GM19023 (cell line): ENCODE data around the gene BRSK1.

ENCODE experiments used
- ATAC-seq: cut with Tn5 transposase; IDR thresholded peaks from one replicate; pipeline ENCODE4 v1.9.1; 2021; ENCODE audit warnings: mild to moderate bottlenecking, moderate library complexity; ENCODE audit not compliant: unreplicated experiment

The BRSK1 gene

DNA sequence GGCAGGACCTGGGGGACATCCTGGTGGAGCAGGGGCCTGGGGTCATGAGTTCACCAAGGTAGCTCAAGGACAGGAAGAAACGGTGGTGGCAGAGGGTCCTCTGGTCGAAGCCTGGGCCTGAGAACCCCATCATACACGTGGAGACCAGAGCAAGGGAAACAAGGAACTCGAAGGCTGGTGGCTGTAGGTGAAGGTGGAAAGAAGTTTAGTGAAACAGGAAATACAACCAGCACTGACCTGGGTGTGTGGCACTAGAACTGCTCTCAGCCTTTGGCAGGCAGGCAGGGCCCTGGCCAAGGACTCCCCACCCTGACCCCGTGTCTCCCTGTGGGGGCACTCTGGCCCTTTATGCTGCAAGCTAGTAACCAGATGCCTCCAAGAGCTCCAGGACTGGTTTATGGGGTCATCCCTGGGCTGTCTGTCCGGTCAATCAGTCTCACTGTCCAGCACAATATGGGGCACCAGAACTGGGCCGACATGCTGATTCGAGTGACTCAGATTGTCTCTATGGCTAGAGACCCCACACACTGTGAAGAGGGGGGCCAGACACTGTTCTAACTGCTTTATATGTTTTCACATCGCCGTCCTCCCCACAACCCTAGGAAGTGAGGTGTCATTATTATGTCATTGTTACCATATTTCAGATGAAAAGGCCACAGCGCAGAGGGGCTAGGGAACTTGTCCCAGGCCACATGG, 67.0 kb downstream of the BRSK1 start:
- no peak for ATAC-seq

DNA sequence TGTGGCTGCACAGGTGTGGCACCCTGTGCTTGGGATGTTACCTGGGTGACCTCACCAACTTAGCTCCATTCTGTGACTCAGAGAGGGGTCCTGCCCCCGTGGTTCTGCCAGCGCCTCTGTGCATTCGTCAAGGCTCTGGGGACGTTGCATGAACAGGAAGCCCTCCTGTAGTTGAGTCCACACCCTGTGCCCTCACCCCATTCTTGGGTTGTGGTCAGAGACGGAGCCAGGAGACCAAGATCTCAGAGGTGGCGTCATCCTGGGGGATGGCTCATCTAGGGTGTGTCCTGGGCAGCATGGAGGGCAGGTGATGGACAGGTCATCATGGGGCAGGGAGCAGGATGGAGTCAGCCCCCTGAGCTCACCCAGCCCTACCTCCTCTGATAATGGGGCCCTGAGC, 68.2 kb downstream of the BRSK1 start:
- no peak for ATAC-seq

- ATAC-seq: no peak
Measured at GRCh38 chr19:55352549-55353145, 68.8 kb downstream of the BRSK1 start.

DNA sequence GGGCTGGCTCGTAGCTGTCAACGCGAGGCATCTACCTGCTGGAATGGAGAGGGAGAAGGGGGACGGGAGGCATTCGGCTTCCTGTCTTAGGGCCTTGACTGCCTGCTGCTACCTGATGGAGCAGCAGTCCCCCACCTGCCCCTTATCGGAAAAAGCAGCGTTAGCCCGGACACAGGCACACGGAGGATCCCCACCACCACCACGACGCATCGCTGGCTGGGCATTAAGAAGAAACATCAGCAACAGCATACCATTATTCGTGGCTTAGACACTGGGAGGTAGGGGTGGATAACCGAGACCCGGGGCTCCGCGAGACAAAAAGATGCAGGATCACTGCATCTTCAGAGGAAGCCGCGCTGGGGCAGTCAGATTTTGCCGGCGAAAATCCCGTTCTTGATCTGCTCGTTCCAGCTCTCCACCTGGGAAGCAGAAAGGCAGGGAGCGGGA, 69.6 kb downstream of the BRSK1 start:
- no peak for ATAC-seq

GRCh38 chr19:55353803-55354697, 70.3 kb downstream of the BRSK1 start:
- ATAC-seq: no peak

DNA sequence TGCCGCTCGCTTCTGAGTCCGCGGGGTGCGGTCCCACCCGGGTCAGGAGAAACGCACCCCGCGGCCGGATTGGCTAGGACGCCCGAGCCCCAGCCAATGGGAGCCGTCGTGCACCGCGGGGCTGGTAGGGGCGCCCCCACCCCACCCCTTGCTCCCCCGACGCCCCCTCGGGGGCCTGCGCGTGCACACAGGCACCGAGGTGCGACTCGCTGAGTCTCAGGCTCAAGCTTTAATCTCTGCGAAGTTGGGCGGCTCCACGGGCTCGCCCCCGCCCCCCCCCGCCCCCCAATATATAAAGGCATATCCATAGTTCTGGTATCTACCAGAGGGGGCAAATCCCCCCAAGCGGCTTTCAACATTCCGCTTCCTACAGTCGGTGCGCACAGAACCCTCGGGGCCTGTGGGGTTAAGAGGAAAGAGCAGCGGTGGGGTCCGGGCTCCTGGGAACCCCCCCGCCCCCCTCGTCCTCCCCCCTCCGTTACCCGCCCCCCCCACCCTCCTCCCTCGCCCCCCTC, 71.0 kb downstream of the BRSK1 start, which contains the start of gene COX6B2:
Gene COX6B2, minus strand, starts transcription at position 22 of the 515 bp plus-strand sequence. CDS start 198 bp downstream, outside the sequence.
- ATAC-seq: no peak

GRCh38 chr19:55355213-55355821, 71.5 kb downstream of the BRSK1 start:
- ATAC-seq: no peak

GRCh38 chr19:55358493-55358892, 74.7 kb downstream of the BRSK1 start:
- ATAC-seq: no peak

GRCh38 chr19:55358943-55359908, 75.4 kb downstream of the BRSK1 start:
- no peak for ATAC-seq

DNA sequence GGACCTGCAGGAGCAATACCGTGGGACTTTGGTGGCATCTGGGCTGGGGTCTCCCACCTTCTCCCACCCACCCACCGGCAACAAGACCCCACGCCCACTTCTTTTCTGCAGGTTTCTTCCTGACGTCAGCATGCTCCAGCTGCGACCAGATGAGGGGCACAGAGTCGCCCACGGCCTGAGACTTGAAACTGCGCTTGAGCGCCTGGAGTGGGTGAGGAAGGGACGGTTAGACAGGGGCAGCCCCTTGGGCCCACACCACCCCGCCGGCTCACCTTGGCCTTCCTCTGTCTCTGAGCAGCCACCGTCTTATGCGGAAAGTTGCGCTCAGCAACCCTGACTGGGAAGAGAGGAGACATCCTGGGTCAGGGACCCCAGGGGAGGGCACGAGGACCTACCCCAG, 77.1 kb downstream of the BRSK1 start:
- ATAC-seq: no peak
